HG02840 (cell line): Measurements from ENCODE around the gene HBEGF.

ENCODE experiments used
- ATAC-seq: cut with Tn5 transposase; IDR thresholded peaks from one replicate; pipeline ENCODE4 v1.9.1; 2021; ENCODE audit warnings: mild to moderate bottlenecking, moderate library complexity, moderate number of reproducible peaks; ENCODE audit not compliant: unreplicated experiment, low FRiP score

HBEGF gene, protein sequence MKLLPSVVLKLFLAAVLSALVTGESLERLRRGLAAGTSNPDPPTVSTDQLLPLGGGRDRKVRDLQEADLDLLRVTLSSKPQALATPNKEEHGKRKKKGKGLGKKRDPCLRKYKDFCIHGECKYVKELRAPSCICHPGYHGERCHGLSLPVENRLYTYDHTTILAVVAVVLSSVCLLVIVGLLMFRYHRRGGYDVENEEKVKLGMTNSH

DNA sequence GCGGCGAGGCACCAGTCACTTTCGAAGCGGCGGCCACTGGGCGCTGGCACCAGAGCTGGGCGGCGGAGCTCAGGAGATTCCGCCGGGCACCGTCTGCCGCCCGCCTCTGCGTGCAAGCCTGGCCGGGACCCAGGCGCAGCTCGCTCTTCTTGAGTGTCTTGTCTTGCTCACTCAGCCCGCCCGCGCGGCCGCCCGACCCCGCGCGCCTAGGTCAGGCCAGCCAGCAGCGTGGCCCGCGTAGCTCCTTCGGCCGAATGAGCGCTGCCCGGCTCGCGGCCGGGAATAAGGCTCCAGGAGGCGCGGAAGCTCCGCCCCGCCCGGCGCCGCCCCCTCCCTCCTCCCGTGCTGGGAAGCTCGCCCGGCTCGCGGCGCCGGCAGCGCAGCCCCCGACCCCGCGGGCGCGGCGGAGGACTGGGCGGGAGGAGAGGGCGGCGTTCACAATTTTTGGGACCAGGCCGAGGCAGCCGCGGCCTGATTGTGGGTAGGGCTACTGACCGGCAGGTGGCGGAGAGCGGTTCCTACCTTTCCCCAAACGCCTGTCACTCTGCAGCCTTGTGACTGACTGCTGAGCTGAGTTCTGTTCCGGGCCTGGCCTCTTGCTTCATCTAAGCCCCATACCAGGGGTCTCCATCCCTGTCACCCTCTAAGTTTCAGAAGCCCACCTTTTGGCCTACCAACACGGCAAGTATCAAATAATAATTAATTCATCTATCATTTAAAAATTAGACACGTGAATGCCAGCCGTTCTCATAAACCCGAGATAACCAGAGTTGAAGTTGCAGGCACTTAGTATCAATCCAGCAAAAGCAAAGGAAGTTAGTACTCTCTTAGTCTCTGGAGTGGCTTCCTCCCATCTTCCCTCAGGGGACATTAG, at the start of gene HBEGF:
Gene HBEGF (minus strand): TSS at position 256 of the 874 bp plus-strand sequence. CDS start 275 bp downstream, outside the sequence.
- peak; percentile 67 for ATAC-seq

DNA sequence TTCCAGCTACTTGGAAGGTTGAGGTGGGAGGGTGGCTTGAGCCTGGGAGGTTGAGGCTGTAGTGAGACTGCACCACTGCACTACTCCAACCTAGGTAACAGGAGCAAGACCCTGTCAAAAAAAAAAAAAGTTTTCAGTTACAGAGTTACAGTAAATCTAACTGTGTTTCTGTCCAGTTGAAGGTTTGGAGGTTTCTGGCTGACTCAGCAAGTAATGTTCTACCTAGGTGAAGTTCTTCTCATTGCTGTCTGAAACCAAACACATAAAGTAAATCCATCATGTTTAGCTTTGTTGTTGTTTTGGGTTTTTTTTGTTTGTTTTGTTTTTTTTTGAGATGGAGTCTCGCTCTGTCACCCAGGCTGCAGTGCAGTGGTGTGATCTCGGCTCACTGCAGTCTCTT, 47.3 kb upstream of the HBEGF start:
- ATAC-seq: no peak

DNA sequence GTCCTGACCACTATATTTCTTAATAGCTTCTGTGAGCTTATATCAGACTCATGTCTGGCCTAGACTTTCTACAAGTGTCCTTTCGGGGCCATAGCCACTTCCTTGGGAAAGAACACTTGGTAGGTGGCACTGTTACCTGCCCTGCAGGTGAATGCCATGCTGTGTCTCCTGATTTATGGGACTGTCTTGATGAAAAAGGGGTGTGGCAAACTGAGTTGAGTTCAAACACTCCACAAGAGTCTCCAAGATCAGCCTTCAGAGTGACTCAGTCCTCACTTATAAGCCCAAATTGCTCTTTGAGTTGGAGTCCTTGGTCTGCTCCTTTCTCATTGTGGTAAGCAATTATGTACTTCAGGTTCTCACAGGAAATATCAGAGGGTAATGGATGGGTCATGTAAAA, 45.3 kb upstream of the HBEGF start:
- no peak for ATAC-seq

DNA sequence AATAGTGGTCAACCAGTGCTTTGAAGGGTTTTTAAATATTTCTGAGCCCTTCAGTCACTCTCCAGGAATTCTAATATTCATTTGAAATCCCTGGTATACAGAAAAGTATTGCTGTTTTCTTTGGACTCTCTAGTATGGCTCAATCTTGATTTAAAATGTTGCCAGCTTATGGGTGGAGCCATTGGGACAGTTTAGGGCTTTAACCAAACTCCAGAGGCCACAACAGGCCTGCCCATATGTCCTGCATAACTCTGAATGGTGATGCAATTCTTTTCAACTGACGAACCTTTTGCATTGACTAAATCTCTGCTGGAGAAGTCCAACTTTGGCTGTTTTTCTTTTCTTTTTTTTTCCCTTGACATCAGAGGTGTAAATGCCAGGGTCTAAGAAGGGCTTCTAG, 44.9 kb upstream of the HBEGF start:
- ATAC-seq: no peak

DNA sequence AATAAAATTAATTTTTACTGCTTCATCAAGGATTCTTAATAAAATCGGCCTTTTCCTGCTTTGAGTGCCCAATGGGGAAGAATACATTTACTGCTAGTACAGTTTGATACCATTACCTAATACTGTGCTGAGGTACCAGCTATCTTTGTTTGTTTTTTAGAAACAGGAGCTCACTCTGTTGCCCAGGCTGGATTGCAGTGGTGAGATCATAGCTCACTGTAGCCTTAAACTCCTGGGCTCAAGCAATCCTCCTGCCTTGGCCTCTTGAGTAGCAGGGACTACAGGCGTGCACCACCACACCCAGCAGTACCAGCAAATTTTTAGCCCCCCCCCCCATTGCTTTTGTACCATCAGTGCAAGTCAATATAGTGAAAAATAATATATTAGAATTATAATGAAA, 41.6 kb upstream of the HBEGF start:
- no peak for ATAC-seq

DNA sequence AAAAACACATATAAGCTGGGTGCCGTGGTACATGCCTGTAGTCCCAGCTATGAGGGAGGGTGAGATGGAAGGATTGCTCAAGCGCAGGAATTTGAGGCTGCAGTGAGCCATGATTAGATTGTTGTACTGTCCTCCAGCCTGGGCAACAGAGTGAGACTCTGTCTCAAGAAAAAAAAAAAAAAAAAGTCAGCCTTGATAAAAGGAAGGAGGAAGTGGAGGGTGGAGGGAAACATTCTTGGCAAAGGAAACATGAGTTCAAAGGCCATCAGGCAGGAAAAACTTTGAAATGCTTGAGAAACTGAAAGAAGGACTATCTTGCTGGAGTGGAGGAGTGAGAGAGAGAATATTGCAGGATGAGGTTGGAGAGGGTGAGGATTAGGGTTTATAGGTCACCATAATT, 36.9 kb upstream of the HBEGF start:
- ATAC-seq: no peak

DNA sequence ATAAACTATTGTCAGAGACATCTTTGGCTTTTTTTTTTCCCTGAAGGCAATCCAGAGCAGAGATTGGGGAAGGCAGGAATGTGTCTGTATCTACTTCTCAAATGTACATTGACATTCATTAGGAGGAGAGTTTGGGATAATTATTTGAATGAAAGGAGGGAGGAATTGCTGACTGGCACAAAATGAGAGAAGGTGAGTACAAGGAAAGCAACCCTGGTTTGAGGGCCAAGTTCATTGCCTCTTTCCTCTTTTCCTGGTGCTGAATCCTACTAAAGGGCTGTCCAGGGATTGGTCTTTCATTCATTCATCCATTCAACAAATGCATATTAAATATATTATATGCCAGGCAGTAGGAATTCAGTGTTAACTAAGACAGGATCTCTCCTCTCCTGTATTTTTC, 36.5 kb upstream of the HBEGF start:
- no peak for ATAC-seq

DNA sequence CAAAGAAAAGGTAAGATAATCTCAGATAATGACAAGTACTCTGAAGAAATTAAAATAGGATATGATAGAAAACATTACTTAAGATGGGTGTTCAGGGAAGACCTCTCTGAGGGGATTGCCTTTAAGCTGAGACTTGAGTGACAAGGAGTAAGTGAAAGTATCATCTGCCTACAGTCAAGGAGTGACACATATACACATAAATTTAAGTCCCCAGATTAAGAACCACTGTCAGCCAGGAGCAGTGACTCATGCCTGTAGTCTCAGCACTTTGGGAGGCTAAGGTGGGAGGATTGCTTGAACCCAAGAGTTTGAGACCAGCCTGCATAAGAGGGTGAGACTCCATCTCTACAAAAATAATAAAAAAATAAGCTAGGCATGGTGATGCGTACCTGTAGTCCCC, 35.6 kb upstream of the HBEGF start:
- ATAC-seq: no peak

DNA sequence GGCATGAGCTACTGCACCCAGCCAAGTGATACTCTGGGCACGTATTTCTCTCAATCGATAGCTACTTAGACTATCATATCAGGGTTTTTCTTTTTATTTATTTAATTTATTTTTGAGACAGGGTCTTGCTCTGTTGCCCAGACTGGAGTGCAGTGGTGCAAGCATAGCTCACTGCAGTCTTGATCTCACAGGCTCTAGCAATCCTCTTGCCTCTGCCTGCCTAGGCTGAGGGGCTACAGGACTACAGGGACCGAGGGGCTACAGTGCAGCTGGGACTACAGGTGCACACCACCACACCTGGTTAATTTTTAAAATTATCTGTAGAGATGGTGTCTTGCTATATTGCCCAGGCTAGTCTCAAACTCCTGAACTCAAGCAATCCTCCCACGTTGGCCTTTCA, 34.9 kb upstream of the HBEGF start:
- ATAC-seq: no peak

DNA sequence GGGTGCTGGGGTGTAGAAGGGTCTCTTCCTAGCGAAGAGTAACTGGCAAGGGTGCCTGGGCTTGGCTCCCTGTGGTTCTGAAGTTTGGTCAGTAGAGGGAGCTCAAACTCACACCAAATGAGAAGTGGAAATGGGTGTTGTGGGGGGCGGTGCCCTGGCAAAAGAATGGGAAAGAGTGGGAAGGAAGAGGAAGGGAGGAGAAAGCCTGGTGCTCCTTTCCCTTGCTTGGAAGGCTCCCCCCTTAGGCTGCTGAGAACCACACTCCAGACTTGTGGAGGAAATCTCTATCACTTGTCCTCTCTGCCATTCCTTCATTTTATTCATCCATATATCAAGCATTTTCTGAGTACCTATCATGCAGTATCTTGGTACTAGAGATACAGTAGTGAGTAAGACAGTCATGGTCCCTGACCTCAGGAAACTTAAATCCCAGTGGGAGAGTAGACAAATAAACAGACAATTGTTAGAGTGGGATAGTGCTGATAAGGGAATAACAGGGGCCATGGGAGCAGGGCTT, 26.6 kb upstream of the HBEGF start:
- ATAC-seq: no peak

DNA sequence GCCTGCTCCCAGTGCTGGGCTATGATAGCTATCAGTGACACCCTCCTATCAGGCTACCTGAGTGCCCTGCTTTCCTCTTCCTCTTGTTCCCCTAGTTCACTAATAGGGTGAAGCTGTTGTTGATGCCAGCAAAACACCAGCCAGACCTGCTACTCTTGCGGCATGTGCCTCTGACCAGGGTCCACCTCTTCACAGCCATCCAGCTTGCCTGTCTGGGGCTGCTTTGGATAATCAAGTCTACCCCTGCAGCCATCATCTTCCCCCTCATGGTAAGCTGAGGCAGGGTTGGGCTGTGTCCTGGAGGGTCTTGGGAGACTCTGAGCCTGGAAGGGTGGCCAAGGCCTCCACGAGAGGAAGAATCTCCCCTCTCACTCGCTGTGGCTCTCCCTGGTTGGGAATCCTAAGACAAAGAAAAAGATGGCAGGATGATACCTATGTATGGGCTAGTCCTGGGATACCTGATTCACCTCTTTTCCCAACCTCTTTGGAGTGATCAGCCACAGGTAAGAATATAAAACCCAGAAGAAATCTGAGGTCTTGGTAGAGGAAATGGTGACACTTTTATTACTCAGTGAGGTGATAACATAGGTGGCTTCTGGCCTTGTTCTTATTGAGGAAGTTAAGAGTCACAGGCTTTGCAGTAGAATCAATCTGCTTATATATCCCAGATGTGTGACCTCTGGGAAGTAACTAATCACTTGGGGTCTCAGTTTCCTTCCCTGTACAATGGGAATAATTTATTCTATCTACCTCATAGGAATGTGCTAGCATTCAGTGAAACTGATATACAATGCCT, 25.2 kb upstream of the HBEGF start:
- no peak for ATAC-seq

DNA sequence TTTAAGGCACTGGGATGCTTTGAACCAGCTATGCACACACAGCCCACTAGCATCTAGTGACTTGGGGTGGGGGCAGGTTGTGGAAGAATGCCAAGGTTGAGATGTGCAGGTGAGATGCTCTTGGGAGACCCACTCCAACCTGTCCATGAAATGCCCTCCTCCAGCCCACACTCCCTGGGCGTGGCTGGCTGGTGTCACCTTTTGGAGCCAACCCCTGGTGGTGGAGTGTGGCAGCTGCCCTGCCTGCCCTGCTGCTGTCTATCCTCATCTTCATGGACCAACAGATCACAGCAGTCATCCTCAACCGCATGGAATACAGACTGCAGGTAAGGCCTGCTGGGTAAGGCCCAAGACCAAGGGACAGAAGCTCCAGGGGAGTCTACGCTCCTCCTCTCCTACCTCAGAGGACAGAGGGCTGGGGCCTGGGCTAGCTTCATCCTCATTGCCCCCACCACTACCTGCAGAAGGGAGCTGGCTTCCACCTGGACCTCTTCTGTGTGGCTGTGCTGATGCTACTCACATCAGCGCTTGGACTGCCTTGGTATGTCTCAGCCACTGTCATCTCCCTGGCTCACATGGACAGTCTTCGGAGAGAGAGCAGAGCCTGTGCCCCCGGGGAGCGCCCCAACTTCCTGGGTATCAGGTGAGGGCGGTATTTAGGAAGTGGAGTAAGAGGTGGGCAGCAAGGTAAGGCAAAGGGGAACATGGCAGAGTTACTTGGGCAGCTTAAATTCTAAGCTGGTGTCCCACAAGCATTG, 21.0 kb upstream of the HBEGF start:
- ATAC-seq: no peak

DNA sequence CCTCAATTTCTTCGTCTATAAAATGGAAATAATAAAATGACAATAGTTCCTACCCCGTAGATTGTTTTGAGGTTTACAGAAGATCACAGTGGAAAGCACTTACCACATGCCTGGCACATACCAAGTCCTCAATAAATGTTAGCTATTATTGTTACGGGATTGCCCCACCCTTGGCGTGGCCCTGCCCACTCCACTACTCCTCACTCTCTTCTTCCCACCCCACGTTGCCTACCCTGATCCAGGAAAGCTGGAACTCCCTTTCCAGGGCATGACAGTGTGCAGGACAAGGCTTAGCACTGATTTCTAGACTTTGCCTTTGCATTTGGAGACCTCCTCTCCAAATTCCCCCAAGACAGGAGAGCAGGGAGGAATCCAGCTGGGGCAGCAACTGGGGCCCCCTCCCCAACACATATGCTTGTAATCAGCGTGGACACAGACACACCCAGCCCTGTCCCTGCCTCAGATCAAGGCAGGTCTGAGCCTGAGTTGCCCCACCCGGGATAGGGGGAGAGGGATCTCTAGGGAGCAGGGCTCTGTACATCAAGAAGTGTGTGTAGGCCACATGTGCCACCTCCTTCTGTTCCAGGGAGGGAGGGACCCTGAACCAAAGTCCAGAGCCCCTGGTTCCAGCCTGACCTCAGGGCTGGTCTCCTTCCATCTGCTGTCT, 20.3 kb upstream of the HBEGF start:
- no peak for ATAC-seq

DNA sequence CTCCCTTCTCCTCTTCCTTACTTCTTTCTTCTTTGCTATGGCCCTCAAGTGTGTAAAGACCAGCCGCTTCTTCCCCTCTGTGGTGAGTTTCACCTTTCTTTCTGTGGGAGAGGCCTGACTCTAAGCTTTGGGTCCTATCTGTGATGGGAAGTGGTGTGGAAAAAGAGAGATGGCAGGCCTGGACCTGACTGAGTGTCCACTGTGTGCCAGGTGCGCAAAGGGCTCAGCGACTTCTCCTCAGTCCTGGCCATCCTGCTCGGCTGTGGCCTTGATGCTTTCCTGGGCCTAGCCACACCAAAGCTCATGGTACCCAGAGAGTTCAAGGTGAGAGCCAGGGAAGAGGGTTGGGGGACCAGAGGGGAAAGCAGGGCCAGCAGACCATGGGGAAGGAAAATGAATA, 19.5 kb upstream of the HBEGF start:
- no peak for ATAC-seq

DNA sequence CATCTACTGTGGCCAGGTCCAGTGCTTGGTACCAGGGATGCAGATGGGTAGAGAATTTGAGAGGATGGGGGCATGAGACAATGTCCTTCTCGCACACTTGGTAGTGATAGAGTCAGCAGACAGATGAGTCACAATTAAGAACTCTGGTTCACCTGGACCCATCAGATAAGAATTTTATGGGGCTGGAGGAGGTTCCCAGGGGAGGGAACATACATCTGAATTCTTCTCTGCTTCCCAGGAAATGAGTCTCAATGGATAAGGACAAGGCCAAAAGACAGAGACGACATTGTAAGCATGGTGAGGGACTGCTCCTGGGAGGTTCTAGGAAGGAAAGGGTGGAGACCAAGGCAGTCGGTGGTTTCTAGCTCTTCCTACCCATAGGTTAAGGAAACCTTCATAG, 18.9 kb upstream of the HBEGF start:
- ATAC-seq: no peak

DNA sequence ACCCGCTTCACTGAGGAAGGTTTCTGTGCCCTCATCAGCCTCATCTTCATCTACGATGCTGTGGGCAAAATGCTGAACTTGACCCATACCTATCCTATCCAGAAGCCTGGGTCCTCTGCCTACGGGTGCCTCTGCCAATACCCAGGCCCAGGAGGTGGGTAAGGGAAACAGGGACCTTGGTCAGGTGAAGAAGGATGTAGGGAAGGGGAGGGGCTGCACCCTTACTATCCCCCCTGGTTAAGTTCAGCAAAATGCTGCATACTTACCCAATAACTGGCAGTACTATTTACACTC, 18.0 kb upstream of the HBEGF start:
- no peak for ATAC-seq

DNA sequence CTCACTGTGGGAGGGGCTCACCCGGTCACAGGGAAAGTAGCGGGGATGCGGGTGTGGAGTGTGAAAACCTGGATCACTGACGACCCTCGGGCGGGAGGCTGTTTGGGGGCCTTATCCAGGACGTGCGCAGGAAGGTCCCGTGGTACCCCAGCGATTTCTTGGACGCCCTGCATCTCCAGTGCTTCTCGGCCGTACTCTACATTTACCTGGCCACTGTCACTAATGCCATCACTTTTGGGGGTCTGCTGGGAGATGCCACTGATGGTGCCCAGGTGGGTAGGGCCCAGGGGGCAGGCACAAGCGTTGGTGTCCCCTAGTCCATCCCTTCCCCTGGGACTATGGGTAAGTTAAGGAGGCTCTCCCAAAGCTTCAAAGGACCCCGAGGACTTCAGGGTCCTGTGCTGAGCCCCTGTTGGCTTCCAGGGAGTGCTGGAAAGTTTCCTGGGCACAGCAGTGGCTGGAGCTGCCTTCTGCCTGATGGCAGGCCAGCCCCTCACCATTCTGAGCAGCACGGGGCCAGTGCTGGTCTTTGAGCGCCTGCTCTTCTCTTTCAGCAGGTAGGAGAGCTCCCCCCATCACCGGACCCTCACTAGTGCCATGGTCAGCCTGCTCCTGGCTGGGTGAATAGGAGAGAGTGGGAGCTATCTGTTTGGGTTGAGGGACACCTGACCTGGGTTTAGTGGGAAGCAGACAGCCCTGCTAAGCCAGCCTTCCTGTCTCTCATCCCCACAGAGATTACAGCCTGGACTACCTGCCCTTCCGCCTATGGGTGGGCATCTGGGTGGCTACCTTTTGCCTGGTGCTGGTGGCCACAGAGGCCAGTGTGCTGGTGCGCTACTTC, 17.4 kb upstream of the HBEGF start:
- no peak for ATAC-seq

DNA sequence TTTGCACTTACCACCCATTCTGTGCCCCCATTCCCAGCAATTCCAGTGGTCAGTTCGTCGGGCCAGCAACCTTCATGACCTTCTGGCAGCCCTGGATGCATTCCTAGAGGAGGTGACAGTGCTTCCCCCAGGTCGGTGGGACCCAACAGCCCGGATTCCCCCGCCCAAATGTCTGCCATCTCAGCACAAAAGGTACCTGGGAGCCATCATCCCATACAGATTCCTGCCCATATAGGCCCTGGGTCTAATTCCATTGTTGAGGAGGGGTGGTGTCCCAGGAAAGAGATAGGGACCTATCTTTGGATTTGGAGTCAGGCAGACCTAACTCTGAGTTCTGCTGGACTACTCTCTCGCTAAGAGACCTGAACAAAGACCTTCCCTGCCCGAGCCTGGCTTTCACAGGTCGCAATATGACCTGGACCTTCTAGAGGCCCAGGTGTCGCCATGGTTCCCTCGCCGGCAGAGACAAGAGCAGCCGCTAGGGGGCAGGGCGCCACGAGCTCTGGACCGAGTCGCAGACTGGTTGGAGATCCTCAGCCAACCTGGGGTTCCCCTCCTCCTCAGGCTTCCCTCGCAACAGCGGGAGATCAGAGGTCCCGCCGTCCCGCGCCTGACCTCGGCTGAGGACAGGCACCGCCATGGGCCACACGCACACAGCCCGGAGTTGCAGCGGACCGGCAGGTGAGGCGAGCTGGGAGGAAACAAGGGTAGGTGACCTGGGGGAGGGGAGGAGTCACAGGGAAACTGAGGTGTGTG, 16.6 kb upstream of the HBEGF start:
- ATAC-seq: peak; percentile 85
